GM23248 (cell line): Measurements from ENCODE around the gene C1orf167.

Experiments used
- EZH2 ChIP-seq: fragments of 200-600 bp; sonication (generic); IDR thresholded peaks from 2 replicates; pipeline ENCODE4 v1.6.1; 2018; ENCODE audit warnings: antibody characterized with exemption, mild to moderate bottlenecking; ENCODE audit not compliant: insufficient read depth, poor library complexity, severe bottlenecking
- EZH2phosphoT487 ChIP-seq: fragments of 200-600 bp; sonication (generic); IDR thresholded peaks from 2 replicates; pipeline ENCODE4 v1.6.1; 2018; ENCODE audit warnings: antibody characterized with exemption, moderate library complexity, mild to moderate bottlenecking, low read depth; ENCODE audit not compliant: insufficient read depth

DNA sequence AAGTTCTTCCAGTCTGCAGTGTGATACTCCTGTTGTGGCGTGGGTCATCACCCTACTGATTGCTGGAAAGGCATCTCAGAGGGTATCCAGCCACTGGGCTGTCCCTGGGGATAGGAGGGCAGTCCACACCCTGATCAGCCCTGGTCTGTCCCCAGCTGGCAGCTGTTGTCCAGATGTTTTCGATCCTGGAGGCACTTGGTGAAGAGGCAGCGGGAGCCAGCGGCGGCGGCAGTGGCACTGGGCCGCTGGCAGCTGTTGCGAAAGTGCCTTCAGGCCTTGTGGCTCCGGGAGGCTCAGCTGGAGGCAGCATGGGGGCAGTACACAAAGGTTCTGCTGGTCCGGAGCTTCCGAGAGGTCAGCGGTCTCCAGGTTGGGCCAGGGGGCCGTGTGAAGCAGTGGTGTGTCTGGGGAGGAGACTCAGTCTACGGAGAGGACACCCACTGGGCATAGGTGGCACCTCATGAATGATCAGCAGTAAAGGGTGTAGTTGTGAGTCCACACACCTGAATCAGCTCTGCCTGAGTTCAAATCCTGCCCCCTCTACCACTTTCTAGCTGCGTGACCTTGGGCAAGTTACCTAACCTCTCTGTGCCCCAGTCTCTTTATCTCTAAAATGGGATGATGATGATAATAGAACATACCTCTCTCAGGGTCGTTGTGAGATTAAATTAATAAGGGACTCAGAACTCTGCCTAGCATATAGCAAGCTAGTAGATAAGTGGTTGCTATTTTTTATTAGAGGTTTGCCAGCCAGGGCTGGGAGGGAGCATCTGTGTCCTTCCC, 6.1 kb downstream of the C1orf167 start:
- TF ChIP-seq EZH2 = no peak
- TF ChIP-seq EZH2phosphoT487 = no peak
